Cardiac atrium fibroblast (primary cell): ENCODE measurements around the gene MCM3AP. TPM values are rescaled to one million over a fixed set of nuclear protein-coding genes. Genes with fewer than 3 reads are reported as not detected.

ENCODE experiments used
- total RNA-seq: library from RNA; depleted of rRNA; stranded (reverse); fragments of >200 nt; gene quantifications from 2 replicates; pipeline ENCODE4 v1.2.3, GENCODE V29; 2015

Gene MCM3AP
- 34.5 and 50.7 TPM in 2 replicates for total RNA-seq

GRCh38 chr21:46285206-46285661 is at the start of gene MCM3AP:
Gene MCM3AP (minus strand): TSS chr21:46285611. CDS start chr21:46285286, 325 bp downstream.

DNA sequence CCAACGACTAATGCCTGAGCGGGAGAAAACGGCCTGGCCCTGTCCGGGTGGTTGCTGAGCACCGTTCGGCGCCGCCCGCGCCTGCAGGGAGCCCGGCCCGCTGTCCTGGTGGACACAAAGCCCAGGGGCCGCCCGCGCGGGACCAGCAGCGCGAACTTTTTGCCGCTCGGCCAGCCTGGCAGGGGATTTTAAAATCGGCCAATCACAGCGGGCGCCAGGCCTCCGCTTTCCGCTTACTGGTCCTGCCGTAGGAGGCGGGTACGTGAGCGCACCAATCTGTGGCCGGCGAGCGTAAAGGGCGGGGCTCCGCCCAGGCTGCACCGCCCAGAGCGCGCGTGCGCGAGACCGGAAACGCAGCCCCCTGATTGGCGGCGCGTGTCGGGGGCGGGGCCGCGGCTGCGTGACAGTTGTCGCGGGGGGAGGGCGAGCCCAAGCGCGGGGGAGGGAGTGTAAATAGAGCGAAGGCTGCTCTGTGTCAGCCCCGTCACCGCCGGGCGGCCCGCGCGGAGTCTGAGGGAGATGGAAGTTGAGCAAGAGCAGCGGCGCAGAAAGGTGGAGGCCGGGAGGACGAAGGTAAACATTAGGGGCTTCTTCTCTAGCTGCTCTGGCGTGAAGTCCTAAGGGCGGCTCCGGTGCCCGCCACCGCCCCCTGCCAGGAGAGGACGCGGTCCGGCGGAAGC is 38.4 kb upstream of the MCM3AP start, which contains the start of the genes C21orf58 and PCNT:
C21orf58 (minus strand) TSS at position 161 of the 680 bp plus-strand sequence. CDS start 1,132 bp downstream, outside the sequence.
PCNT (plus strand) TSS at position 447 of the 680 bp plus-strand sequence; CDS start at position 520, 73 bp downstream.

GRCh38 chr21:46285761-46286647 is 593 bp upstream of the MCM3AP start, which contains the start of gene YBEY:
Gene YBEY (plus strand): TSS chr21:46286342. CDS start chr21:46286914, 572 bp downstream.

DNA sequence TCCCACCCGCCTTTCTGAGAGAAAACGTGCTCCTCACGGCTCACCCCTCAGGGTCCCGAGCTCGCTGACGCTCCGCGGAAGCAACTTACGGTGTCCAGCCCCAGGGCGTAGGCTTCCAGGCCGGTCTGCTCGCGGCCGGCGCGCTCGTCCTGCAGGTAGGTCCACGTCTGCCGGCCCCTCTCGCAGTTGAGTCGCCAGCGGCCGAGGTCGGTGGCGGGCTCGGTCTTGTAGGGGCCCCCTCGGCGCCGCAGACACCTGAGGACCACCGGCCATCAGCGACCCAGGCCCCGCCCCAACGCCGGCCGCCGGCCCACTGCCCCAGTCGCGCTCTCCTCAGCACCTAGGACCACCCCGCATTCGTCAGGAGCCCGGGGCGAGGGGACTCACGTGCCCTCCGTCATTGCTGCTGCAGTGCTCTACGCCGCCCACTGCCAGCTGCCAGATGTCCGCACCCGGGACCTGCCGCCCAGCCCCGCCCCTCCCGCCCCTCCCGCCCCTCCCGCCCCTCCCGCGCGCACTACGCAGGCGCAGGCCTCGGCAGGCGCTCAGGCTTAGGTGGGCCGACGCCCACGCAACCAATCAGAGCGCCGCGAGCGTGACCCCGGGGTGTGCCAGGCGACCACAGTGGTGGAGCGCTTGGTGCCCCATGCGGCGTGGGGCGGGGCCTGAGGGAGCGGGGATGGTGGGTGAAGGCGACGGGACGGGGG is 56.9 kb downstream of the MCM3AP start, which contains the start of gene LSS:
LSS (minus strand) TSS at position 430 of the 707 bp plus-strand sequence; CDS start at position 401, 29 bp downstream.

Other genes starting within 250 kb of the MCM3AP start
- 1,807 and 2,776 TPM in 2 replicates for gene COL6A2, start 187.5 kb downstream of the MCM3AP start, total RNA-seq
- gene FTCD, start 130.0 kb downstream of the MCM3AP start, total RNA-seq = not detected in 2 replicates
- gene SPATC1L, start 101.2 kb downstream of the MCM3AP start, total RNA-seq = 20.4 and 20.9 TPM in 2 replicates
- 63.7 and 116 TPM in 2 replicates for gene LSS, start 56.8 kb downstream of the MCM3AP start, total RNA-seq
- 24.9 and 31.1 TPM in 2 replicates for gene YBEY, start 731 bp upstream of the MCM3AP start, total RNA-seq
- 2.0 and 2.6 TPM in 2 replicates for gene C21orf58, start 38.3 kb upstream of the MCM3AP start, total RNA-seq
- gene PCNT, start 38.5 kb upstream of the MCM3AP start, total RNA-seq = 9.9 and 16.1 TPM in 2 replicates
- 9.9 and 11.6 TPM in 2 replicates for gene DIP2A, start 173.3 kb upstream of the MCM3AP start, total RNA-seq